Measurements from ENCODE around the gene HSF4.
A peak's percentile ranks its signal among the peaks of the same experiment; 100 is the strongest.

HSF4 gene

GRCh38 chr16:67150047-67150832, 14.3 kb upstream of the HSF4 start:
- peak; percentile 48 for DNase-seq (ENCODE audit: low spot score)

- DNase-seq (ENCODE audit: low spot score), result peak; percentile 36
Measured at GRCh38 chr16:67150833-67151396, 13.6 kb upstream of the HSF4 start, which contains the start of gene B3GNT9. TSS of gene B3GNT9 (minus strand) at chr16:67150998. CDS start at chr16:67150485, 513 bp downstream.

GRCh38 chr16:67151431-67152097, 13.0 kb upstream of the HSF4 start:
- no peak for DNase-seq (ENCODE audit: low spot score)

GRCh38 chr16:67154578-67155294, 9.8 kb upstream of the HSF4 start:
- no peak for DNase-seq (ENCODE audit: low spot score)

GRCh38 chr16:67155295-67156142, 9.0 kb upstream of the HSF4 start:
- peak; percentile 81 for DNase-seq (ENCODE audit: low spot score)

GRCh38 chr16:67156143-67156844, 8.3 kb upstream of the HSF4 start:
- DNase-seq (ENCODE audit: low spot score), result no peak

GRCh38 chr16:67157106-67157748, 7.3 kb upstream of the HSF4 start:
- no peak for DNase-seq (ENCODE audit: low spot score)

- DNase-seq (ENCODE audit: low spot score), result no peak
Measured at GRCh38 chr16:67157892-67158635, 6.5 kb upstream of the HSF4 start.

GRCh38 chr16:67158637-67159600, 5.6 kb upstream of the HSF4 start:
- DNase-seq (ENCODE audit: low spot score), result peak; percentile 87

- no peak for DNase-seq (ENCODE audit: low spot score)
Measured at GRCh38 chr16:67161595-67162058, 2.9 kb upstream of the HSF4 start.

- no peak for DNase-seq (ENCODE audit: low spot score)
Measured at GRCh38 chr16:67162506-67163163, 1.9 kb upstream of the HSF4 start.

- peak; percentile 64 for DNase-seq (ENCODE audit: low spot score)
Measured at GRCh38 chr16:67163164-67163998, 1.2 kb upstream of the HSF4 start.

GRCh38 chr16:67163999-67164558, 466 bp upstream of the HSF4 start:
- no peak for DNase-seq (ENCODE audit: low spot score)

GRCh38 chr16:67165121-67166078, 855 bp downstream of the HSF4 start:
- no peak for DNase-seq (ENCODE audit: low spot score)

- no peak for DNase-seq (ENCODE audit: low spot score)
Measured at GRCh38 chr16:67166110-67166547, 1.6 kb downstream of the HSF4 start.

Measured in activated CD4-positive, alpha-beta T cell treated with anti-CD3 and anti-CD28 coated beads, Interleukin-2, Interleukin-4, amounts not matched to agents 100 ng/mL and 50 ng/mL, durations not matched to agents 16 hours and 8 hours (primary cell).